Measurements from ENCODE around the gene SFTPA2.
"Not testable (repeated sequence)": the region's sequence is repeated elsewhere in the genome, so short reads cannot be mapped to it uniquely, and the experiment has no call there.

DNA sequence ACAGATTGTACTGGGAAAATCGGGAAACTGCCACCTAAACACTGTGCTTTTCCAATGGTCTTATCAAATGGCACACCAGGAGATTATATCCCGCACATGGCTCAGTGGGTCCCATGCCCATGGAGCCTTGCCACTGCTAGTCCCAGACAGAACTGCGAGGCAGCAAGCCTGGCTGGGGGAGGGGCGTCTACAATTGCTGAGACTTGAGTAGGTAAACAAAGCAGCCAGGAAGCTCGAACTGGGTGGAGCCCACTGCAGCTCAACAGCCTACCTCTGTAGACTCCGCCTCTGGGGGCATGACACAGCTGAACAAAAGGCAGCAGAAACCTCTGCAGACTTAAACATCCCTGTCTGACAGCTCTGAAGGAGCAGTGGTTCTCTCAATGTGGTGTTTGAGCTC, 10.4 kb upstream of the SFTPA2 start:
- not testable (repeated sequence) for TF ChIP-seq RXRA, RAD21 (IDR thresholded peaks at IDR 0.05)
